WERI-Rb-1 (cell line): Measurements from ENCODE around the gene ABL1.
"Not testable (repeated sequence)": the region's sequence is repeated elsewhere in the genome, so short reads cannot be mapped to it uniquely, and the experiment has no call there.

Source experiments
- DNase-seq: peaks from one replicate; pipeline ENCODE4 v3.0.0-alpha.2; 2020
- H3K27ac ChIP-seq: fragments of 250-450 bp; sonication (Bioruptor Pico); 2 replicates; pipeline ENCODE4 v1.5.1; 2020; ENCODE audit warnings: mild to moderate bottlenecking, moderate library complexity
- H3K27me3 ChIP-seq: fragments of 250-450 bp; sonication (Bioruptor Pico); 2 replicates; pipeline ENCODE4 v1.5.1; 2021; ENCODE audit warnings: mild to moderate bottlenecking, low read depth, moderate library complexity; ENCODE audit not compliant: insufficient read depth, severe bottlenecking
- H3K36me3 ChIP-seq: fragments of 250-450 bp; sonication (Bioruptor Pico); 2 replicates; pipeline ENCODE4 v1.5.1; 2020; ENCODE audit warnings: mild to moderate bottlenecking, moderate library complexity
- H3K4me3 ChIP-seq: 2 replicates; pipeline ENCODE4 v1.5.1; 2011; ENCODE audit warnings: low read depth, mild to moderate bottlenecking, control low read depth, low read length
- H3K9me3 ChIP-seq: fragments of 250-450 bp; sonication (Bioruptor Pico); 2 replicates; pipeline ENCODE4 v1.5.1; 2021; ENCODE audit warnings: mild to moderate bottlenecking, moderate library complexity; ENCODE audit not compliant: severe bottlenecking
- TF ChIP-seq, protein P1 (sequence below): IDR thresholded peaks from 2 replicates; pipeline ENCODE4 v1.5.1; 2011; ENCODE audit warnings: low read depth, mild to moderate bottlenecking, control low read depth, inconsistent platforms, low read length

ABL1 gene

DNA sequence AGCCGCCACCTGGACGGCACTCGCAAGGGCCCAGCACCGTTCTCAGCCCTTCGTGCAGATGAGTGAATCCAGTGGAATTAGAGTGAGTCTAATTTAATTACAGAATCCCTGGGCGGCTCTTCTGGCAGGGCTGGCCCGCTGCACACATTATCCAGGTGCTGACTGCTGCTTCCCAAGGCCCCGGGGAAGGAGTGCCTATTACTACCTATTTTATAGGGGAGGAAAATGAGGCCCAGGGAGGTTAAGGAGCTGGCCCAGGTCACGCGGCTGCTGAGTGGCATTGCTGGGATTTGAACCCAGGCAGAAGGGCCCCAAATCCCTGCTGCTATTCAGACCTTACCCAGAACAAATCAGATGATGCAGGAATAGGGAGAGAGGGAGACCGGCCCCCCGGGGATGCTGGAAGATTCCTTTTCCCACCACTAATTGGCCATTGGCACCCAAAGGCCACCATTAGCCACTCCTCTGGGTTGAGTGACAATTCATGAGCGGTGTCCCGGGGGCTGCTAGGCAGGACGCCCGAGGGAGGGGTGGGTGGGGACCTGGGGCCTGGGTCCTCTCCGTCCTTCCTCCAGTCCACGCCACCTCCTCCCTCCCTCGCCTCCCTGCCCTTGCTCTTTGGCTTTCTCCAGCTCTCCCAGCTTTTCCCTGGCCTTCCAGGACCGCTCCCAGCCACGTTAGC, 71.8 kb downstream of the ABL1 start:
- peak; percentile 47 for DNase-seq
- Histone ChIP-seq H3K27me3 (no peaks in the 10 kb centered on the region), H3K4me3 (no peak overlapping the region), H3K9me3 (no peaks in the 10 kb centered on the region), H3K36me3 (no peaks in the 10 kb centered on the region), H3K27ac (no peak overlapping the region)
- TF ChIP-seq, protein P1, sequence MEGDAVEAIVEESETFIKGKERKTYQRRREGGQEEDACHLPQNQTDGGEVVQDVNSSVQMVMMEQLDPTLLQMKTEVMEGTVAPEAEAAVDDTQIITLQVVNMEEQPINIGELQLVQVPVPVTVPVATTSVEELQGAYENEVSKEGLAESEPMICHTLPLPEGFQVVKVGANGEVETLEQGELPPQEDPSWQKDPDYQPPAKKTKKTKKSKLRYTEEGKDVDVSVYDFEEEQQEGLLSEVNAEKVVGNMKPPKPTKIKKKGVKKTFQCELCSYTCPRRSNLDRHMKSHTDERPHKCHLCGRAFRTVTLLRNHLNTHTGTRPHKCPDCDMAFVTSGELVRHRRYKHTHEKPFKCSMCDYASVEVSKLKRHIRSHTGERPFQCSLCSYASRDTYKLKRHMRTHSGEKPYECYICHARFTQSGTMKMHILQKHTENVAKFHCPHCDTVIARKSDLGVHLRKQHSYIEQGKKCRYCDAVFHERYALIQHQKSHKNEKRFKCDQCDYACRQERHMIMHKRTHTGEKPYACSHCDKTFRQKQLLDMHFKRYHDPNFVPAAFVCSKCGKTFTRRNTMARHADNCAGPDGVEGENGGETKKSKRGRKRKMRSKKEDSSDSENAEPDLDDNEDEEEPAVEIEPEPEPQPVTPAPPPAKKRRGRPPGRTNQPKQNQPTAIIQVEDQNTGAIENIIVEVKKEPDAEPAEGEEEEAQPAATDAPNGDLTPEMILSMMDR = no peak

DNA sequence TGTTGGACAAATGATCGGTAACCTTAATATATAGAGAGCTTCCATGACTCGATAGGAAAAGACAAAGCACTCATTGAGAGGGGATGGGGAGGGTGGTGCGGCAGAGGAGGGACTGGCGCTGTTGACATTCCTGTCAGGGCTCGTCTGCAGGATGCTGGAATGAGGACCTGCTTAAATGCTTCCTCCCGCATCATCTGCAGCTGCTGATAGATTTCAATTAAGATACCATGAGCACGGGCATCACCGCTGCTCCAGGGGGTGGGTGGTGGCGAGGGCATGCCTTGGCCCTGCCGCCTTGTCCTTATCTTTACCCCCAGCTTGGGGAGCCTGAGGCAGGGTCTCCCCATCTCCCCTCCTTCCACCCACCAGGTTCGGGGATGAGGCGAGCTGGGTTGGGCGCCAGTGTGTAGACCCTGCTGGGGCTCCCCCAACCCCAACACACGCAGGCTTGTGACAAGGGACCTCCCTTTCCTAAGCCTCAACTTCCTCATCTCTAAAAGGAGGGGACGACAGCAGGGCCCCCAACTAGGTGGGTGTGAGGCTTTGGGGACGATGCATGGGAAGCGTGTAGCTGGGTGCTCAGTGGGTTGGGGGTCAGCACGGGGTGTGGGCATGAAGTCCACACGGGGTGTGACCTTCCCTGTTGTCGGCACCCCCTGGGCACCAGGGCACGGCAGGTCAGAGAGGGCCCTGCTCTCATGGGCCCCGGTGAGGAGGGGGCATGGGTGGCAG, 73.3 kb downstream of the ABL1 start:
- H3K9me3 ChIP-seq = no peaks in the 10 kb centered on the region
- no peaks in the 10 kb centered on the region for H3K36me3 ChIP-seq
- no peak overlapping the region for H3K27ac ChIP-seq
- H3K27me3 ChIP-seq = no peaks in the 10 kb centered on the region
- DNase-seq = no peak
- TF ChIP-seq, protein P1 = no peak
- no peak overlapping the region for H3K4me3 ChIP-seq

DNA sequence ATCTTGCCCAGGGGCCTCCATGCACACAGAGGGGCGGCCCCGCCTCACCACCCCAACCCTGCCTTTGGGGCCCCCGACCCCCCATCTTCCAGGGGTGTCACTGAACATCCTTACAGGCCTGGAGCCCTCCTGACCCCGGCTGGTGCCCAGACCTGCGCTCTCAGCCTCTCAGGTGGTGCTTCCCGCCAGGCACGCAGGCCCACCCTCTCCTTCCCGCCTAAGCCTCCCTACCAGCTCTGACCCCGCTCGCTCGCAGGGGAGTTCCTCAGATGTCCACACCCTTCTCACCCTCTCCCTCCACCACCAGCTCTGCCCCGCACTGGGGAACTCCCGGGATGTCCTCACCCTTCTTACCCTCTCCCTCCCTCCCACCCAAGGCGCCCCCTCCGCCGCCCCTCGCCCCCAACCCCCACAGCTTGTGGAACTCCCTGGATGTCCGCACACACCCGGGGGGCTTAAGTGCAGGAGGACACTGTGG, 73.9 kb downstream of the ABL1 start:
- no peaks in the 10 kb centered on the region for H3K36me3 ChIP-seq
- no peak for DNase-seq
- H3K27ac ChIP-seq = no peak overlapping the region
- no peaks in the 10 kb centered on the region for H3K9me3 ChIP-seq
- no peak overlapping the region for H3K4me3 ChIP-seq
- no peaks in the 10 kb centered on the region for H3K27me3 ChIP-seq
- TF ChIP-seq, protein P1 = no peak

DNA sequence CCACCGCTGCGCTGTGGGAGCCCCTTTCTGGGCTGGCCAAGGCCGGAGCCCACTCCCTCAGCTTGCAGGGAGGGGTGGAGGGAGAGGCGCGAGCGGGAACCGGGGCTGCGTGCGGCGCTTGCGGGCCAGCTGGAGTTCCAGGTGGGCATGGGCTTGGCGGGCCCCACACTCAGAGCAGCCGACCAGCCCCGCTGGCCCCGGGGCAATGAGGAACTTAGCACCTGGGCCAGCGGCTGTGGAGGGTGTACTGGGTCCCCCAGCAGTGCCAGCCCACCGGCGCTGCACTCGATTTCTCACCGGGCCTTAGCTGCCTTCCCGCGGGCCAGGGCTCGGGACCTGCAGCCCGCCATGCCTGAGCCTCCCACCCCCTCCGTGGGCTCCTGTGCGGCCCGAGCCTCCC, 75.0 kb downstream of the ABL1 start:
- H3K9me3 ChIP-seq, H3K27me3 ChIP-seq, H3K36me3 ChIP-seq: not testable (repeated sequence)

DNA sequence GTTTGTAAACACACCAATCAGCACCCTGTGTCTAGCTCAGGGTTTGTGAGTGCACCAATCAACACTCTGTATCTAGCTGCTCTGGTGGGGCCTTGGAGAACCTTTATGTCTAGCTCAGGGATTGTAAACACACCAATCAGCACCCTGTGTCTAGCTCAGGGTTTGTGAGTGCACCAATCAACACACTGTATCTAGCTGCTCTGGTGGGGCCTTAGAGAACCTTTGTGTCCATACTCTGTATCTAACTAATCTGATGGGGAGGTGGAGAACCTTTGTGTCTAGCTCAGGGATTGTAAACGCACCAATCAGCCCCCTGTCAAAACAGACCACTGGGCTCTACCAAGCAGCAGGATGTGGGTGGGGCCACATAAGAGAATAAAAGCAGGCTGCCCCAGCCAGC, 75.6 kb downstream of the ABL1 start:
- H3K9me3 ChIP-seq, H3K27ac ChIP-seq, DNase-seq, H3K27me3 ChIP-seq, H3K4me3 ChIP-seq, H3K36me3 ChIP-seq: not testable (repeated sequence)

More for the DNA sequence above, 75.0 kb downstream of the ABL1 start:
- not testable (repeated sequence) for H3K4me3 ChIP-seq, DNase-seq, H3K27ac ChIP-seq

DNA sequence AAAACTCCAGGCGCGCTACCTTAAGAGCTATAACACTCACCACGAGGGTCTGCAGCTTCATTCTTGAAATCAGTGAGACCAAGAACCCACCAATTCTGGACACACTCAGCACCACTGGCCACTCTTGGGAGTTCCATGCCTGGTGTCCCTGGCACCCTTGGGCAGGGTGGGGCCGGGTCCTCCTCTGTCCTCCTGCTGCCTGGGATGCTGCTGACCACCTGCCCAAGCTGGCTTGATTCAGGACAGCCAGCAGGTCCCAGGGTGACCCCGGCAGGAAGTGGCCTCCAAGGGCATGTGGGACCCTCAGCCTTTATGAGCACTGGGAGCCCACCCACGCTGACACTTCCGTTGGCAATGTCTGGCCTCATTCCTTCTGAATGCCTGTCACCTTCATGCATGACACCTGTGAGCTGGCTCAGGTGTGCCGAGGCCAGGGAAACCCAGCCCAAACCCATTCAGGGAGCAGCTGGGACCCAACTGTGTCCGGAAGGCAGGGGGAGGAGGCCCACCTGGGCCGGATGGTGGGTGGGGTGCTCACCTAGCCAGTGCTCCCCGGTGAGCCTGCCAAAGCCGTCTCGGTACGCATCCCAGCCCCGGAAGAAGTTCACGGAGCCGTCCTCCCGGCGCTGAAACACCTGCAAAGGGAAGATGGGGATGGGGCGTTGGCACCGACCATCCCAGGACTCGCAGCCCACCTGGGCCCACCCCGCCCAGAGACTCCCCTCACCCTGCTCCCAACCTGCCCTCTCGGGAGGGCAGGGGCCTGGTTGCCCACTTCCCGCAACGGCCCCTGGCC, 76.4 kb downstream of the ABL1 start:
- Histone ChIP-seq H3K9me3 (no peaks in the 10 kb centered on the region), H3K36me3 (no peaks in the 10 kb centered on the region), H3K27me3 (no peaks in the 10 kb centered on the region), H3K27ac (no peak overlapping the region), H3K4me3 (no peak overlapping the region)
- DNase-seq = no peak
- TF ChIP-seq, protein P1 = no peak
